Hematopoietic multipotent progenitor cell treated with erythropoietin and hydrocortisone succinate and interleukin-3 and kit ligand, for 17 days (in vitro differentiated cells): Measurements from ENCODE around the gene SWI5.
"Not testable (repeated sequence)": the region's sequence is repeated elsewhere in the genome, so short reads cannot be mapped to it uniquely, and the experiment has no call there.

ENCODE experiments used
- DNase-seq: peaks from one replicate; pipeline ENCODE4 v3.0.0-alpha.2; 2015; ENCODE audit warnings: low spot score

The SWI5 gene

GRCh38 chr9:128276008-128276573 lies at the start of gene SWI5:
Gene SWI5, plus strand, starts transcription at chr9:128276276.
- DNase-seq, result peak; percentile 100

GRCh38 chr9:128226412-128226801 lies 49.7 kb upstream of the SWI5 start:
- no peak for DNase-seq

- DNase-seq, result not testable (repeated sequence)
Measured at GRCh38 chr9:128230897-128231296, 45.2 kb upstream of the SWI5 start.

GRCh38 chr9:128231638-128232527 lies 44.2 kb upstream of the SWI5 start:
- DNase-seq, result no peak

GRCh38 chr9:128232528-128233428 lies 43.3 kb upstream of the SWI5 start:
- no peak for DNase-seq

GRCh38 chr9:128233817-128234406 lies 42.2 kb upstream of the SWI5 start:
- DNase-seq, result no peak

- no peak for DNase-seq
Measured at GRCh38 chr9:128242124-128242523, 34.0 kb upstream of the SWI5 start.

GRCh38 chr9:128242828-128243214 lies 33.3 kb upstream of the SWI5 start:
- no peak for DNase-seq

- DNase-seq, result no peak
Measured at GRCh38 chr9:128243215-128244018, 32.7 kb upstream of the SWI5 start.

GRCh38 chr9:128244091-128244836 lies 31.8 kb upstream of the SWI5 start:
- DNase-seq, result no peak

- DNase-seq, result no peak
Measured at GRCh38 chr9:128244837-128245231, 31.2 kb upstream of the SWI5 start.

GRCh38 chr9:128245421-128246151 lies 30.5 kb upstream of the SWI5 start:
- no peak for DNase-seq

- DNase-seq, result no peak
Measured at GRCh38 chr9:128246471-128246870, 29.6 kb upstream of the SWI5 start.

- DNase-seq, result no peak
Measured at GRCh38 chr9:128247226-128247803, 28.8 kb upstream of the SWI5 start.

- DNase-seq, result no peak
Measured at GRCh38 chr9:128249558-128249907, 26.5 kb upstream of the SWI5 start.

GRCh38 chr9:128249908-128250838 lies 25.9 kb upstream of the SWI5 start:
- peak; percentile 94 for DNase-seq

- no peak for DNase-seq
Measured at GRCh38 chr9:128250839-128251731, 25.0 kb upstream of the SWI5 start.

- DNase-seq, result no peak
Measured at GRCh38 chr9:128251732-128252100, 24.4 kb upstream of the SWI5 start.
